AG08396 (cell line): Measurements from ENCODE around the gene TRDN.
A peak's percentile ranks its signal among the peaks of the same experiment; 100 is the strongest.
"Not testable (repeated sequence)": the region's sequence is repeated elsewhere in the genome, so short reads cannot be mapped to it uniquely, and the experiment has no call there.

Experiments used
- DNase-seq: peaks from one replicate; pipeline ENCODE4 v3.0.0; 2012; ENCODE audit warnings: low spot score, mixed read lengths

The TRDN gene

GRCh38 chr6:123398072-123398471 lies 238.7 kb downstream of the TRDN start:
- no peak for DNase-seq

GRCh38 chr6:123393331-123393730 lies 243.4 kb downstream of the TRDN start:
- no peak for DNase-seq

- no peak for DNase-seq
Measured at GRCh38 chr6:123383718-123384117, 253.0 kb downstream of the TRDN start.

GRCh38 chr6:123380257-123380656 lies 256.5 kb downstream of the TRDN start:
- DNase-seq = no peak

GRCh38 chr6:123372737-123373136 lies 264.0 kb downstream of the TRDN start:
- DNase-seq = no peak

- no peak for DNase-seq
Measured at GRCh38 chr6:123363912-123364311, 272.8 kb downstream of the TRDN start.

- DNase-seq = no peak
Measured at GRCh38 chr6:123360359-123360758, 276.4 kb downstream of the TRDN start.

GRCh38 chr6:123352705-123353104 lies 284.0 kb downstream of the TRDN start:
- no peak for DNase-seq

GRCh38 chr6:123352279-123352678 lies 284.5 kb downstream of the TRDN start:
- DNase-seq = no peak

- no peak for DNase-seq
Measured at GRCh38 chr6:123343836-123344235, 292.9 kb downstream of the TRDN start.

- no peak for DNase-seq
Measured at GRCh38 chr6:123338394-123338793, 298.4 kb downstream of the TRDN start.

- DNase-seq = no peak
Measured at GRCh38 chr6:123333000-123333756, 303.6 kb downstream of the TRDN start.

GRCh38 chr6:123332070-123332469 lies 304.7 kb downstream of the TRDN start:
- no peak for DNase-seq

- no peak for DNase-seq
Measured at GRCh38 chr6:123329337-123329736, 307.4 kb downstream of the TRDN start.

GRCh38 chr6:123323452-123324329 lies 313.1 kb downstream of the TRDN start:
- DNase-seq = no peak

GRCh38 chr6:123321020-123321419 lies 315.7 kb downstream of the TRDN start:
- no peak for DNase-seq

- DNase-seq = peak; percentile 3
Measured at GRCh38 chr6:123316733-123317323, 319.9 kb downstream of the TRDN start.

GRCh38 chr6:123314459-123314858 lies 322.3 kb downstream of the TRDN start:
- DNase-seq = not testable (repeated sequence)

- DNase-seq = no peak
Measured at GRCh38 chr6:123309130-123309529, 327.6 kb downstream of the TRDN start.

- DNase-seq = no peak
Measured at GRCh38 chr6:123306334-123306733, 330.4 kb downstream of the TRDN start.

- no peak for DNase-seq
Measured at GRCh38 chr6:123295672-123296071, 341.1 kb downstream of the TRDN start.

- no peak for DNase-seq
Measured at GRCh38 chr6:123295181-123295580, 341.6 kb downstream of the TRDN start.

GRCh38 chr6:123288649-123289048 lies 348.1 kb downstream of the TRDN start:
- no peak for DNase-seq
